ENCODE measurements around the gene KIR3DL1. TPM values are rescaled to one million over a fixed set of nuclear protein-coding genes. Genes with fewer than 3 reads are reported as not detected.
"Not testable (repeated sequence)": the region's sequence is repeated elsewhere in the genome, so short reads cannot be mapped to it uniquely, and the experiment has no call there.

The KIR3DL1 gene
- total RNA-seq, 2 experiments from 2014 or later = not detected

DNA sequence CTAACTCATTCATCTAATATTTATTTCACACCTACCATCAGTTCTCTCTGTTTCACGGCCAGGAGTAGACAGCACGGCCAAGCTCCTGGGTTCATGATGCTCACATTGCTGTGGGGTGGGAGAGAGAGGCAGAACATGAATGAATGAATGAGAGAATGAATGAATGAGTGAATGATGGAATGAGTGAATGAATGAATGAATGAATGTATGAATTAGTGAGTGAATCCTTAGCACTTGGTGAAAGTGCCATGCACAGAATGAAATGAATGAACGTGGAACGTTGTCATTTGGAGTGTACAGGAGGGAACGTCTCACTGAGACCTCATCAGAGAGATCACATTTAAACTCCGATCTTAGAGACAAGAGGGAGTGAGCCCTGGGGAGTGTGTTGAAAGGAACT is 24.8 kb upstream of the KIR3DL1 start:
- peaks cover 13% of the 10 kb centered on the region for H3K27me3 Mint-ChIP-seq
- H3K4me3 Mint-ChIP-seq = no peak overlapping the region
- H3K9me3 Mint-ChIP-seq = no peaks in the 10 kb centered on the region
- H3K36me3 Mint-ChIP-seq (ENCODE audit: low read depth) = no peaks in the 10 kb centered on the region
- ChIA-PET POLR2A (no interaction called here), CTCF (no interaction called here)
- no peak for DNase-seq
- peaks cover 11% of the 10 kb centered on the region for H3K4me1 Mint-ChIP-seq
- no peak overlapping the region for H3K27ac Mint-ChIP-seq

DNA sequence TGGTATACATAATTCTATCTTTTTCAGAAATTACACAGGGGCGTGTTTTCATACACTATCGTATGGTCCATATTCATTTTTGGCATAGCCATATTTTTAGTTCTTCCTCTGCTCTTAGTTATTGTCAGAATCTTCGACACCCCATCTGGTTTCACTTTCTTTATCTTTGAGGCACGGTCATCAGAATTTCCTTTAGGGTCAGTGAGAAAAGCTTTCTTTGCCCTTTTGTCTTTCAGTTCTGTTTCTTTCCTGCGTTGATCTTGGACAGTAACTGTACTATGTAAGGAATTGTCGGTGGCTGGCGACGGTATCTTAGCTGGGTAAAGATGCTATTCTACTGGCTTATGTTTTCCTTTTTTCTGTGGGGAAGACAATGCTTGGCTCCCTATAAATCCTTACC is 23.5 kb upstream of the KIR3DL1 start:
- Mint-ChIP-seq H3K27me3 (peaks cover 20% of the 10 kb centered on the region), H3K27ac (no peak overlapping the region), H3K36me3 (ENCODE audit: low read depth) (no peaks in the 10 kb centered on the region), H3K4me1 (peaks cover 11% of the 10 kb centered on the region), H3K9me3 (no peaks in the 10 kb centered on the region), H3K4me3 (peak overlapping the region; percentile 63)
- ChIA-PET CTCF (no interaction called here), POLR2A (no interaction called here)
- DNase-seq = no peak

GRCh38 chr19:54795758-54796157 is 20.5 kb upstream of the KIR3DL1 start:
- CTCF ChIA-PET = no interaction called here
- H3K4me1 Mint-ChIP-seq = peaks cover 11% of the 10 kb centered on the region
- no peak for DNase-seq
- H3K36me3 Mint-ChIP-seq (ENCODE audit: low read depth) = no peaks in the 10 kb centered on the region
- POLR2A ChIA-PET = no interaction called here
- no peak overlapping the region for H3K27ac Mint-ChIP-seq
- H3K9me3 Mint-ChIP-seq = no peaks in the 10 kb centered on the region
- H3K27me3 Mint-ChIP-seq = peaks cover 20% of the 10 kb centered on the region
- H3K4me3 Mint-ChIP-seq = no peak overlapping the region

GRCh38 chr19:54803410-54803809 is 12.9 kb upstream of the KIR3DL1 start, which contains the start of gene KIR2DL4:
TSS of gene KIR2DL4 (plus strand) at chr19:54803610. CDS start at chr19:54803652, 42 bp downstream.
- H3K9me3 Mint-ChIP-seq = no peaks in the 10 kb centered on the region
- no peaks in the 10 kb centered on the region for H3K4me1 Mint-ChIP-seq
- no peak within 1 kb of the TSS for H3K4me3 Mint-ChIP-seq
- POLR2A ChIA-PET = no interaction called here
- no peak within 1 kb of the TSS for H3K27ac Mint-ChIP-seq
- no peaks in the 10 kb centered on the region for H3K36me3 Mint-ChIP-seq (ENCODE audit: low read depth)
- H3K27me3 Mint-ChIP-seq = peaks cover 2% of the 10 kb centered on the region
- CTCF ChIA-PET = no interaction called here
- DNase-seq = no peak

DNA sequence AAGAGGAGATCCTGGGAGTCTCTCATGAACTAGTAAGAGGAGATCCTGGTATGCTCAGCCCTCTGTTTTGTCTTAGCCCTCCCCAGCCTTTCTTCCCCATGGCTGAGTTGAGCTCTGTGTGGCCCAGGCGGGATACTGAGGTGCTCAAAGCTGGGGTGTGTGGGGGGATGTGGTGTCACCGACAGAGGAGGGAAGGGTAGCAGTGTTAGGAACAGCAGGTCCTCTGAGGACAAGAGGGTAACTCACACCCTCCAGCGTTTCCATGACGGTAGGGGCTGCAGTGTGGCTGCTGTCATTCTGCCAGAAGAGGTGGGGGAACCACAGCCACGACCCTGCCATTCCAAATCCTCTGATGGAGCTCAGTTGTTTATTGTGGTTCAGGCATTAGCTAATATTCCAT is 12.2 kb upstream of the KIR3DL1 start:
- CTCF ChIA-PET = no interaction called here
- H3K27ac Mint-ChIP-seq = no peak overlapping the region
- H3K4me3 Mint-ChIP-seq = no peak overlapping the region
- H3K4me1 Mint-ChIP-seq = no peaks in the 10 kb centered on the region
- H3K36me3 Mint-ChIP-seq (ENCODE audit: low read depth) = no peaks in the 10 kb centered on the region
- peaks cover 2% of the 10 kb centered on the region for H3K27me3 Mint-ChIP-seq
- H3K9me3 Mint-ChIP-seq = no peaks in the 10 kb centered on the region
- POLR2A ChIA-PET = no interaction called here
- no peak for DNase-seq

- no peaks in the 10 kb centered on the region for H3K36me3 Mint-ChIP-seq (ENCODE audit: low read depth)
- POLR2A ChIA-PET = no interaction called here
- peaks cover 2% of the 10 kb centered on the region for H3K27me3 Mint-ChIP-seq
- H3K27ac Mint-ChIP-seq = no peak overlapping the region
- no peaks in the 10 kb centered on the region for H3K9me3 Mint-ChIP-seq
- CTCF ChIA-PET = no interaction called here
- H3K4me1 Mint-ChIP-seq = no peaks in the 10 kb centered on the region
- no peak for DNase-seq
- no peak overlapping the region for H3K4me3 Mint-ChIP-seq
These were observed 11.7 kb upstream of the KIR3DL1 start for GRCh38 chr19:54804571-54804970.

- H3K27me3 Mint-ChIP-seq = peaks cover 3% of the 10 kb centered on the region
- no peak overlapping the region for H3K27ac Mint-ChIP-seq
- no peaks in the 10 kb centered on the region for H3K9me3 Mint-ChIP-seq
- ChIA-PET CTCF (no interaction called here), POLR2A (no interaction called here)
- H3K4me3 Mint-ChIP-seq = no peak overlapping the region
- H3K4me1 Mint-ChIP-seq = no peaks in the 10 kb centered on the region
- no peaks in the 10 kb centered on the region for H3K36me3 Mint-ChIP-seq (ENCODE audit: low read depth)
- DNase-seq = no peak
These were observed 10.4 kb upstream of the KIR3DL1 start for GRCh38 chr19:54805665-54806515.

- no peak for DNase-seq
- peaks cover 3% of the 10 kb centered on the region for H3K27me3 Mint-ChIP-seq
- H3K9me3 Mint-ChIP-seq = no peaks in the 10 kb centered on the region
- no peaks in the 10 kb centered on the region for H3K36me3 Mint-ChIP-seq (ENCODE audit: low read depth)
- H3K4me3 Mint-ChIP-seq = no peak overlapping the region
- H3K4me1 Mint-ChIP-seq = no peaks in the 10 kb centered on the region
- no peak overlapping the region for H3K27ac Mint-ChIP-seq
- POLR2A ChIA-PET = no interaction called here
- CTCF ChIA-PET = no interaction called here
These were observed 9.8 kb upstream of the KIR3DL1 start for GRCh38 chr19:54806516-54806838.

DNA sequence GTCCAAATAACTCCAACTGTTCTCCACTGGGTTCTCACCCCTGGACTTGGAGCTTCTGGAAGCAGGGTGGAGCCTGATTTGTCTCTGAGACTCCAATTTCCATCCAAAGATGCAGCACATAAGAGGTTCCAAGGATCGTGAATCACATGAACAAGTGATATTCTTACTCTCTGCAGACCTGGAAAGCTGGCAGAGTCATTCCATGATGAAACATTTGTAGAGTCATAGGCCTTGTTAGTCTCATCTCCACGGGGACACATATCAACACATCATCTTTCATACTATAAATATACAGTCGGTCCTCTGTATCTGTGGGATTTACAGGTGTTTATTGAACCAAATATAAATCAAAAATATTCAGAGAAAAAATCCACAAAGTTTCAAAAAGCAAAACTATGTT is 1.7 kb upstream of the KIR3DL1 start:
- DNase-seq; POLR2A ChIA-PET; H3K9me3 Mint-ChIP-seq; H3K36me3 Mint-ChIP-seq (ENCODE audit: low read depth); H3K27ac Mint-ChIP-seq; CTCF ChIA-PET; H3K27me3 Mint-ChIP-seq; H3K4me3 Mint-ChIP-seq; H3K4me1 Mint-ChIP-seq: not testable (repeated sequence)

- CTCF ChIA-PET = no interaction called here
- Mint-ChIP-seq H3K36me3 (ENCODE audit: low read depth) (no peaks in the 10 kb centered on the region), H3K27me3 (peaks cover 3% of the 10 kb centered on the region), H3K9me3 (no peaks in the 10 kb centered on the region), H3K27ac (no peak overlapping the region), H3K4me3 (no peak overlapping the region), H3K4me1 (no peaks in the 10 kb centered on the region)
- DNase-seq = no peak
- POLR2A ChIA-PET = no interaction called here
These were observed 1.6 kb downstream of the KIR3DL1 start for GRCh38 chr19:54817670-54818536.

- H3K9me3 Mint-ChIP-seq; H3K4me1 Mint-ChIP-seq; CTCF ChIA-PET; DNase-seq; H3K27ac Mint-ChIP-seq; POLR2A ChIA-PET; H3K36me3 Mint-ChIP-seq (ENCODE audit: low read depth); H3K27me3 Mint-ChIP-seq; H3K4me3 Mint-ChIP-seq: not testable (repeated sequence)
These were observed 8.1 kb downstream of the KIR3DL1 start for GRCh38 chr19:54824416-54824815.

DNA sequence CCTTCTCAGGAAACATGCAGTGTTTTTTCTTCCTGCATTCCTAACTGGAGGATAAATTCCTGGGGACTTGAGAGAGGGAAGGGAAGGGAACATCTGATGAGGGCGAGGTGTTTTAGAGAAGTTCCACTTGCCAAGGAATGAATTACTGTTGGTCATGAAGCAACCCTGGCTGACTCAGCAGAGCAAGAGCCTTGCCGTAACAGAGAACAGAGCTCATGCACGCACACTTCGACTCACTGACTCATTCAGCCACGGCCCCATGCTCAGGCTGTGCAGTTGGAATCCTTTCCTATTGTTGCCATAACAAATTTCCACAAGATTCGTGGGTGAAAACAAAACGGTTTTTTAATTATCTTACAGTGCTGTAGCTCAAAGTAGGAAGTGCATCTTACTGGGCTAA is 9.1 kb downstream of the KIR3DL1 start:
- H3K36me3 Mint-ChIP-seq (ENCODE audit: low read depth); H3K9me3 Mint-ChIP-seq; H3K27ac Mint-ChIP-seq; POLR2A ChIA-PET; H3K27me3 Mint-ChIP-seq; H3K4me3 Mint-ChIP-seq; CTCF ChIA-PET; DNase-seq; H3K4me1 Mint-ChIP-seq: not testable (repeated sequence)

DNA sequence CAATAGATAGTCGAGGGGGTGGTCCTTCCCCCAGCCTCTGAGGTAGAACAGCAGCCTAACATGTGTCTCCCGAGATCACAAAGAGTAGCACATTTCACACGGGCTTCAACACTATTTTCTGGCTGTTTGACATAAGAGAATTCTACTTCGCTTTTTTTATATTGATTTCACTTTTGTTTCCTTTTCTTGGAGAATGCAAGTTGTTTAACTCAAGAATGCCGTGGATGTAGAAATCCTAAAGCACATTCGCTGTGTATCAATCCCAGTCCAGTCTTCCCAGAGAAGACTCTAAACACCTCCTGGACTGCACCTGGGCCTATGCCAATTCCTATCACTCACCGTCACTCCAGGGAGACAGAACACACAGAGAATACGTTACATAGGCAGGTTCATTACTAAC is 11.8 kb downstream of the KIR3DL1 start:
- H3K9me3 Mint-ChIP-seq; H3K27me3 Mint-ChIP-seq; CTCF ChIA-PET; H3K4me1 Mint-ChIP-seq; DNase-seq; H3K4me3 Mint-ChIP-seq; POLR2A ChIA-PET; H3K27ac Mint-ChIP-seq; H3K36me3 Mint-ChIP-seq (ENCODE audit: low read depth): not testable (repeated sequence)

DNA sequence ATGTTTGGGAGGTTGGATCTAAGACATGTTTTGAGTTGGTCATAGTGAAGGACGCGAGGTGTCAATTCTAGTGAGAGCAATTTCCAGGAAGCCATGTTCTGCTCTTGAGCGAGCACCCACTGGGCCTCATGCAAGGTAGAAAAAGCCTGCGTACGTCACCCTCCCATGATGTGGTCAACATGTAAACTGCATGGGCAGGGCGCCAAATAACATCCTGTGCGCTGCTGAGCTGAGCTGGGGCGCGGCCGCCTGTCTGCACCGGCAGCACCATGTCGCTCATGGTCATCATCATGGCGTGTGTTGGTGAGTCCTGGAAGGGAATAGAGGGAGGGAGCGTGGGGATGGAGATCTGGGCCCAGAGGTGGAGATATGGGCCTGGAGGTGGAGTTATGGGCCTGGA is 16.2 kb downstream of the KIR3DL1 start, which contains the start of gene KIR2DS4:
TSS of gene KIR2DS4 (plus strand) at position 181 of the 400 bp plus-strand sequence.
- H3K9me3 Mint-ChIP-seq; H3K27me3 Mint-ChIP-seq; POLR2A ChIA-PET; H3K27ac Mint-ChIP-seq; DNase-seq; H3K4me1 Mint-ChIP-seq; H3K36me3 Mint-ChIP-seq (ENCODE audit: low read depth); CTCF ChIA-PET; H3K4me3 Mint-ChIP-seq: not testable (repeated sequence)

All from activated CD4-positive, alpha-beta T cell treated with anti-CD3 and anti-CD28 coated beads, Interleukin-2, amount 10 ng/mL, durations not matched to agents 7 days and 5 days (primary cell).